ENCODE results near the gene BUB1.
"Not testable (repeated sequence)": the region's sequence is repeated elsewhere in the genome, so short reads cannot be mapped to it uniquely, and the experiment has no call there.

Gene BUB1

GRCh38 chr2:110653861-110654260 lies 24.0 kb downstream of the BUB1 start:
- DNase-seq = no peak

GRCh38 chr2:110650346-110650745 lies 27.5 kb downstream of the BUB1 start:
- no peak for DNase-seq

GRCh38 chr2:110647777-110648176 lies 30.1 kb downstream of the BUB1 start:
- no peak for DNase-seq

- no peak for DNase-seq
Observed at GRCh38 chr2:110645616-110646015, 32.2 kb downstream of the BUB1 start.

- no peak for DNase-seq
Observed at GRCh38 chr2:110644357-110644756, 33.5 kb downstream of the BUB1 start.

- no peak for DNase-seq
Observed at GRCh38 chr2:110642360-110642759, 35.5 kb downstream of the BUB1 start.

GRCh38 chr2:110639972-110640371 lies 37.9 kb downstream of the BUB1 start:
- DNase-seq = no peak

GRCh38 chr2:110638952-110639695 lies 38.7 kb downstream of the BUB1 start:
- DNase-seq = no peak

- no peak for DNase-seq
Observed at GRCh38 chr2:110638004-110638403, 39.9 kb downstream of the BUB1 start.

- DNase-seq = no peak
Observed at GRCh38 chr2:110637093-110637492, 40.8 kb downstream of the BUB1 start.

GRCh38 chr2:110635949-110636628 lies 41.8 kb downstream of the BUB1 start:
- not testable (repeated sequence) for DNase-seq

GRCh38 chr2:110627348-110627747 lies 50.5 kb downstream of the BUB1 start:
- not testable (repeated sequence) for DNase-seq

- not testable (repeated sequence) for DNase-seq
Observed at GRCh38 chr2:110619326-110619939, 58.4 kb downstream of the BUB1 start.

GRCh38 chr2:110613927-110614326 lies 63.9 kb downstream of the BUB1 start:
- not testable (repeated sequence) for DNase-seq

- not testable (repeated sequence) for DNase-seq
Observed at GRCh38 chr2:110610613-110611250, 67.1 kb downstream of the BUB1 start.

- DNase-seq = not testable (repeated sequence)
Observed at GRCh38 chr2:110609843-110610612, 67.8 kb downstream of the BUB1 start.

- DNase-seq = not testable (repeated sequence)
Observed at GRCh38 chr2:110608788-110609502, 68.9 kb downstream of the BUB1 start.

- not testable (repeated sequence) for DNase-seq
Observed at GRCh38 chr2:110605057-110605456, 72.8 kb downstream of the BUB1 start.

- DNase-seq = not testable (repeated sequence)
Observed at GRCh38 chr2:110603917-110604591, 73.8 kb downstream of the BUB1 start.

GRCh38 chr2:110602139-110602538 lies 75.7 kb downstream of the BUB1 start:
- DNase-seq = not testable (repeated sequence)

GRCh38 chr2:110591973-110592372 lies 85.9 kb downstream of the BUB1 start:
- DNase-seq = not testable (repeated sequence)
